GM18517 (cell line): ENCODE data around the gene RFTN2.
"Not testable (repeated sequence)": the region's sequence is repeated elsewhere in the genome, so short reads cannot be mapped to it uniquely, and the experiment has no call there.

Experiments used
- ATAC-seq: cut with Tn5 transposase; IDR thresholded peaks from one replicate; pipeline ENCODE4 v1.9.1; 2021; ENCODE audit warnings: mild to moderate bottlenecking, moderate library complexity; ENCODE audit not compliant: unreplicated experiment

RFTN2 gene, protein sequence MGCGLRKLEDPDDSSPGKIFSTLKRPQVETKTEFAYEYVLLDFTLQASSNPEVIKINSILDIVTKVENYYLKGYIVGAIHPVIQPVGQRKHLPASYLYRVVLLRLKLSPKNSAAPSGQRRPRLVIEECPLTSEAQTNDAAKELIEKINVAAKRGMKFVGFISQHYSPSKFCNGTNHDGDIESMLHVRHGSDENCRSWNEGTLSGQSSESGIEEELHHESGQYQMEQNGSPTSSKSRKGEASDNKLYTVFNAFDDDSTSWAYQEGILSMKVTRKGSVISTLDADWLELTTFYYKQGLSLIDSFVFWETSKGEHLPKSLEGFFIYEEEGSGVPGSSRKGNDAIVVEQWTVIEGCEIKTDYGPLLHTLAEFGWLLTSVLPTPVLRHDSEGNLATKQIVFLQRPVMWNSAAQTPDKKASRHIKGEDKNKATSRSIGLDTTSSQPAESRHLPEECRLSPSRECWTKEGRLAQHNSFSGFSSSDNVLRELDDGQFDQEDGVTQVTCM

DNA sequence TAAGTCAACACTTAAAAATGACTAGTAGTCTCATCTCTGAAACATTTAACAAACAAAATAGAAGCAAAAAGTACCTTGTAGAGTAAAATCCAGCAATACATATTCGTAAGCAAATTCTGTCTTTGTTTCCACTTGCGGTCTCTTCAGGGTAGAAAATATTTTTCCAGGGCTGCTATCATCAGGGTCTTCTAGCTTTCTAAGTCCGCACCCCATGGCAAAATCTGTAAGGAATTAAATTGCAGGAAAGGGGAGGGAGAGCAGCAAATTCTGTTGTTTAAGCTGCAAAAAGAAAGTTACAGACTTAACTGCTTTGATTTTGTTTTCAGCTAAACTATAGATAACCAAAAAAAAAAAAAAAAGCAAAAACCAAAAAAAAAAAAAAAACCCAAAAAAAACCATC lies at the start of gene RFTN2:
Gene RFTN2, minus strand, starts transcription at position 342 of the 400 bp plus-strand sequence. Its CDS starts 129 bp downstream, at position 213.
- no peak for ATAC-seq

DNA sequence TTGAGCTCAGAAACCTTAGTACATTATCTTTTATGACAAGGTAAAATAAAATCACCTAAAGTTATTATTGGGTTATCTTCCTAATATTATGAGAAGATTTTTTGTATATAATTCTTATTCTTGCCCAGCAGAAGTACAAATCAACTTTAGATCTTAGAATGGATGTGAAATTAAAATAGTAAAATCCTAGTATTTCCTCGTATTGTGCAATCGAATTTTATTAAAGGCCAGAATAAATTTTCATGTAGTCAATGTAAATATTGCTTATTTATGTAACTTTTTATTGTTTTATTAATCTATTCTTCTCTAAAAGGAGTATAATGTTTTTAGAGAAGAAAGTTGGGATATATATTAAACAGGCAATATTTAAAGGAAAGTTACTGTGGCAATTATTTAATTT lies 42.5 kb upstream of the RFTN2 start:
- no peak for ATAC-seq

DNA sequence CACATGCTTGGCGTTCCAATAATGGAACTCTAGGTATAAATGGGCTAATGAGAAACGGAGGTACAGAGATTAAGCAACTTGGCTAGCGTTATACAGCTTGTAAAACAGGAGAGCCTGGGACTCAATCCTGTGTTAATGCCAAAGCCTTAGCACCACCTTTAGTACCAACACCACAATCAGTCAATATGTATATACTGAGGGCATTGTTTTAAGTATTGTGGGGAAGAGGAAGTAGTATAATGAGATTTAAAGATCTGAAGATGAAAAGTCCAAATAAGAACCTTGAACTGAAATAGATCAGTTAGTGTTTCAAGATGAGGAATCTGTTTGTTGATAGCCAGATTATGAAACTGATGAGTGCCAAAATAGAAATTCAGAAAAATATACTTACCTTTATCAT lies 37.9 kb upstream of the RFTN2 start:
- no peak for ATAC-seq

DNA sequence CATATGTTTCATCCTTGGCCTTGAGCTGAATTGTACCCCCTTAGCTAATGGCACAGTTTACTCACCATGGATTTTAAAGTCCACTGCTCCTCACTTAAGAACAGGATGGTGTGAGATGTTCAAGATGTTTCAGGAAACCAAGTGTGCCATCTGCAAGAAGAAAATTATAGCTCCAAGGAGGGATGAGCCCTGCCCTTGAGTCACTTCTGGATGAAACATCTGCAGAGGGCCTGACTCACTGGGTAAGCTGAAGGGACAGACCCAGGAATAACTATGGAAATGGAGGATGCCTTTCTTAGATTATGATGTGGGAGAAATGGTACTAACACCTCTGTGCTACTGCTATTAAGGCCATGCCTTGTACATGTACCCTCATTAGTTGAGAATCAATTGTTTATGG lies 36.2 kb upstream of the RFTN2 start:
- no peak for ATAC-seq

DNA sequence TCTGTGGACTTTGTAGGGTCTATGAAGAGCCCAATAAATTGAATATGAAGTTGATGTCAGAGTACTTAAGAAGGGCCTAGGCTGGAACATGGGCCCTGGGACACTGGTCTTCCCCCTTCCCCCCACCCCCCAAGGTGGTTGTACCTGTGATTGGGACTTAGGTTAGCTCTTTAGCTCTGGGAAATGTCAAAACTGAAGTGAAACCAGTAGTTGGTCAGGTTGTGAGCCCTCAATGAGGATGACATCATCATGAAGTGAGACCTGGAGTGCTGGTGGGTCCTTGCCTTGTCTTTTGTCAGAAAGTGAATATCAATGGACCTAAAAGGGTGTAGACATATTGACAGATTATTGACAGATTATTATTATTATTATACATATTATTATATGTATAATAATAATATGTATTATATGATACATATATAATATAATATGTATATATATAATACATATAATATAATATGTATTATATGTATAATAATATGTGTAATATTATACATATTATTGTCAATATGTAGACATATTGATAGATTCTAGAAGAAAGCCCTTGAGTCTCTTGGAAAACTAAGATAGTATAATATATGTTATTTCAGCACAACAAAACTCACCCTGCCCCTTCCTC lies 35.1 kb upstream of the RFTN2 start:
- peak; percentile 70 for ATAC-seq

DNA sequence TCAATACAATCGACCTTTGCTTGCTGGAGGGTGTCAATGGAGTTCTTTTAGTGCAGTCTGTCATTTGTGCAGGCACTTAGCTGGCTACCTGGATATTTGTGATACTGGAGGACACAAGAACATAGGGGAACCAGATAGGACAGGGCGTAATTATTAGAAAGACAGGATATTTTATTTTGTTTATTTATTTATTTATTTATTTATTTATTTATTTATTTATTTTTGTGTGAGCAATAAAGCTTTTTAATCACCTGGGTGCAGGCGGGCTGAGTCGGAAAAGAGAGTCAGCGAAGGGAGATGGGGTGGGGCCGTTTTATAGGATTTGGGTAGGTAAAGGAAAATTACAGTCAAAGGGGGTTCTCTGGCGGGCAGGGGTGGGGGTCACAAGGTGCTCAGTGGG lies 33.8 kb upstream of the RFTN2 start:
- not testable (repeated sequence) for ATAC-seq

DNA sequence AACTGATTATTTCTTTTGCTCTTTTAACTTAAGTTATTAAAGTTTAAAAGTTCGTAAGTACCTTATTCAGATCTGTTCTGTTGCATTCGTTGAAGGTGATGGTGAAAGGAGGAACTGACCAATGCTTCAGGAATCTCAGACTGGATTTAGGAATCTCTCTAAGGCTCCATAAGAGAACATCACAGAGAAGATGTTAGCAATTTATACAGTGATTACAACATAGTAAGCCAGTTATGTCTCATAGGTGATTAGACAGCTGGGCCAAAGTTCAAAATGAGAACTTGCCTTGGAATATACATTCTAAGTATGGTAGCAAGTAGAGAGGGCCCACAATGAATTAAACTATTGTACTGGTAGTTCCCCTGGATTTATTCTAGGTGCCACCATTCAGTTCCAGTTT lies 32.9 kb upstream of the RFTN2 start:
- no peak for ATAC-seq

DNA sequence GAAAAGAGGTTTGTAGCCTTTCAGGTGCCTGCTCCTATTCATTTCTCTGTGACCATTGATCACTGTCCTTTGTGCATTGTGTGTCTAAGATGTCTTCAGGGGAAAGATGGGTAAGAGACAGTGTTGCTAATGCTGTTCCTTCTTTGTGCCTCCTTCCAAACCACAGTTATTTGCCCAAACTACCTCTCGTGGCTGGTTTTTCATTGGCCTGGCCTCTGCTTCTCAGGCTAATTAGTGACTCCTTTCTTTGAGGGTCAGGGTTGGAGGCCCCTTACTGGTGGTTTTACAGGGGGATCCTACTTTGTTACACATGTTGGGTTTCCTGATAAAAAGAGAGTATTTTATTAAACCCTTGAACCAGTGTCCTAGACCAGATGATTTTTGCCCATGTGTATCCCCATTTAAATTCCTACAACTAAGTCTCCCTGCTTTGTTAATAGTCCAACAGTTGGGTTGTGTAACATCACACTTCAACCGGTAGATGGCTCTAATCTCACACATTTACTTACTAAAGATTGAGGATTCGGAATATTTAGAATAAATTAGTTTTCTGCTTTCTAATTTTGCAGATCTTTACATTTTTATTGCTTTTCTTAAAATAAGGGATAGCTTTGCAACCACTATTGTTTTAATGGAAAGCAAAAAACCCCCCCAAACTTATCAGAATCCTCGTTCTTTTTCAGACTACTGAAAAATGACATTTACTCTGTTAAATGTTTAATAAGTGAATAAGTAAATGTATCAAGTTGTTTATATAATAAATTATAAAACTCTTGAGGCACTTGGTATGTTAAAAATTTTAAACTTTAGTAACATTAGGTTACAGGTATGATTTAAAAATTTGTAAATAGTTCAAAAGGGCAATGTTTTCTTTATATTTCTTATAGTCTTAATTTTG lies 32.2 kb upstream of the RFTN2 start:
- no peak for ATAC-seq

DNA sequence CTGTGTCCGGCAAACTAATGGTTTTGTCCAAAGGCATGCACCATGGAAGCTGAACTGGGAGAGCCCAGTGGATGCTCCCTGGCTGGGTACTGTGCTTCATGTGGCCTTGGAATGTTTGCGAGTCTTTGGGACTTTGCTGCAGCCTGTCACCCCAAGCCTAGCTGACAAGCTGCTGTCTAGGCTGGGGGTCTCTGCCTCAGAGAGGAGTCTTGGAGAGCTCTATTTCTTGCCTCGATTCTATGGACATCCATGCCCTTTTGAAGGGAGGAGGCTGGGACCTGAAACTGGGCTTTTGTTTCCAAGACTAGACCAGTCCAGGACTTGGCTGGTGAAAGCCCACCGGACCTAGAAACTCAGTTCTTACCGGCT lies 31.4 kb upstream of the RFTN2 start:
- no peak for ATAC-seq

DNA sequence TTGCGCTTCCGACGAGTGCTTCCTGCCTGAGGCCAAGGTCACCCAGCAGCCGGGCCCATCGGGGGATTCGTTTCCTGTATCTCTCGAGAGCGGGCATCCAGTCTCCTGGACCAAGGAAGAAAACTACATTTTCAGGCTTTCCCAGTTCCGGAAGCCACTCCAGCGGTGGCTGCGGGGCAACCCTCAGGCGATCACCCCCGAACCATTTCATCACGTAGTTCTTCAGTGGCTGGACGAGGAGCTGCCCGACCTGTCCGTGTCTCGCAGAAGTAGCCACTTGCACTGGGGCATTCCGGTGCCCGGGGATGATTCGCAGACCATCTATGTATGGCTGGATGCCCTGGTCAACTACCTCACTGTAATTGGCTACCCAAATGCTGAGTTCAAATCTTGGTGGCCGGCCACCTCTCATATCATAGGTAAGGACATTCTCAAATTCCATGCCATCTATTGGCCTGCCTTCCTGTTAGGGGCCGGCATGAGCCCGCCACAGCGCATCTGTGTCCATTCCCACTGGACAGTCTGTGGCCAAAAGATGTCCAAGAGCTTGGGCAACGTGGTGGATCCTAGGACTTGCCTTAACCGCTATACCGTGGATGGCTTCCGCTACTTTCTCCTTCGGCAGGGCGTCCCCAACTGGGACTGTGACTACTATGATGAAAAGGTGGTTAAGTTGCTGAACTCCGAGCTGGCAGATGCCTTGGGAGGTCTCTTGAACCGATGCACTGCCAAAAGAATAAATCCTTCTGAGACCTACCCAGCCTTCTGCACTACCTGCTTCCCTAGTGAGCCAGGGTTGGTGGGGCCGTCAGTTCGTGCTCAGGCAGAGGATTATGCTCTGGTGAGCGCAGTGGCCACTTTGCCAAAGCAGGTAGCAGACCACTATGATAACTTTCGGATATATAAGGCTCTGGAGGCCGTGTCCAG lies 30.8 kb upstream of the RFTN2 start:
- no peak for ATAC-seq

DNA sequence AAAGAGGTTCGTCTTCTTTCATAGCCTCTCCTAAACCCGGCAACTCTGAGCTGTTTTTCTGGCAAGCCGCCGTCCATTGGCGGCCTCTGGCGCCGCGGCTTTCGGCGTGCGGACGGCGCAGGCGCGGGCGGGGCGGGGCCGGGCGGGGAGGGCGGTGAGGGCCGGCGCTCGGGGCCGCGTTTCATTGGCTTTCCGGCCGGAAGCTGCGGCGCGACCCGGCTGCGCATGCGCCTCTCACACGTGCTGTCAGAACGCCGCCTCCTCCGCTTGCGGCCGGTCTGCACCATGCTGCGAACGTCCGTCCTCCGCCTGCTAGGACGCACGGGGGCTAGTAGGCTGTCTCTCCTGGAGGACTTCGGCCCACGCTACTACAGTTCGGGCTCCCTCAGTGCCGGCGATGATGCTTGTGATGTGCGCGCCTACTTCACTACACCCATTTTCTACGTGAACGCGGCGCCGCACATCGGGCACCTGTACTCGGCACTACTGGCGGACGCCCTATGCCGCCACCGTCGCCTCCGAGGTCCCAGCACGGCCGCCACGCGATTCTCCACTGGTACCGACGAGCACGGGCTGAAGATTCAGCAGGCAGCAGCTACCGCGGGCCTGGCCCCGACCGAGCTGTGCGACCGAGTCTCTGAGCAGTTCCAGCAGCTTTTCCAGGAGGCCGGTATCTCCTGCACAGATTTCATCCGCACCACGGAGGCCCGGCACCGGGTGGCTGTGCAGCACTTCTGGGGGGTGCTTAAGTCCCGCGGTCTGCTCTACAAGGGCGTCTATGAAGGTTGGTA lies 29.9 kb upstream of the RFTN2 start, which contains the start of gene MARS2:
Gene MARS2, plus strand, starts transcription at position 249 of the 791 bp plus-strand sequence. Its CDS starts 37 bp downstream, at position 286.
- ATAC-seq, result peak; percentile 79

DNA sequence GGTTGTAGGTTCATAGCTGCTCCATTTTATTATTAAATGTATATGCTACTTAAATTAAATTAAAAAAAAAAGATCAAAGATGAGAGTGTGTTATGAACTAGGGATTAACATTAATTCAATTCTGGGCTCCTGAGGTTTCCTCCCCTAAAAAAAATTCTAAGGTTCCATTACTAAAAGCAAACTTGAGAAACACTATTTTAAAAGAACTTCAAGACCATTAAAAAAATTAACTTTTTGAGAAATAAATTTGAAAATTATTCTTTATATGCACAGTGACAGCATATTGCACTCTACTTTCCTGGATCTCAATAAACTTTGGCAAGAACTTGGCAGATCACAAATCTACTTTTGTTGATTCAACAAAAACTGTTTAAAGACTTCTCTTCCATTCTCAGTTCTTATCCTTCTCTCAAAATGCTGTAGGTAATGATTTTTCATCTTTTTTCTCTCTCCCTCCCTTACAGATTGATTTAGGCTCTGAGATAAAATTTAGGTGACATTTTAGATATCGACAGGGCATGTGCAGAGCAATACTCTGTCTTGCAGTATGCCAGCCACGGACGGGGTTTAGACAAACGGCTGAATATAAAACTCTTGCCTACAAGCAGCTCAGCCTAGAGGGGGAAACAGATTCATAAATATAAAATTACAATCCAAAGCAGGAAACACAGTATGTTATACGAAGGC lies 29.2 kb upstream of the RFTN2 start:
- ATAC-seq, result peak; percentile 36

DNA sequence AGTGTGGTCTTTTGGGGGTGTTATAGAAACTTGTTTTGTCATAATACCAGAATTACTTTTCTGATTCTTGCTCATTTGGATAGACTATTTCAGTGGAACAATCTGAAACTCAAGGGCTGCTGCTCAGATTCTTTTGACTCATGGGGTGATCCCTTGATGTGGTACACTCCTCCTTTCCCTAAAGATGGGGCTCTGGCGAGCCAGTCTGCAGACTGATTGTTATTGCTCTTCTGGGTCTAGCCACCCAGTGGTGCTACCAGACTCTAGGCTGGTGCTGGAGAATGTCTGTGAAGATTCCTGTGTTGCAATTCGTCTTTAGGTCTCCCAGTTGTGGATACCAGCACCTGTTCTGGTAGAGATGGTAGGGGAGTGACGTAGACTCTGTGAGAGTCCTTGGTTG lies 25.6 kb upstream of the RFTN2 start:
- no peak for ATAC-seq

DNA sequence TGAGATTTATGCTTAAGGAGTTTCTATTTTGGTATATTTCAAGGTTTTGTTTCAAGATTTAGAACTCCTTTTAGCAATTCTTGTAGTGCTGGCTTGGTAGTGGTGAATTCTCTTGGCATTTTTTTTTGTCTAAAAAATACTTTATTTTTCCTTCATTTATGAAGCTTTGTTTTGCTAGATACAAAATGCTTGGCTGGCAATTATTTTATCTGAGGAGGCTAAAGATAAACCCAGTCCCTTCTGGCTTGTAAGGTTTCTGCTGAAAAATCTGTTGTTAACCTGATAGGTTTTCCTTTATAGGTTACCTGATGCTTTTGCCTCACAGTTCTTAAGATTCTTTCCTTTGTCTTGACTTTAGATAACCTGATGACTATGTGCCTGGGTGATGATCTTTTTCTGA lies 24.3 kb upstream of the RFTN2 start:
- not testable (repeated sequence) for ATAC-seq

DNA sequence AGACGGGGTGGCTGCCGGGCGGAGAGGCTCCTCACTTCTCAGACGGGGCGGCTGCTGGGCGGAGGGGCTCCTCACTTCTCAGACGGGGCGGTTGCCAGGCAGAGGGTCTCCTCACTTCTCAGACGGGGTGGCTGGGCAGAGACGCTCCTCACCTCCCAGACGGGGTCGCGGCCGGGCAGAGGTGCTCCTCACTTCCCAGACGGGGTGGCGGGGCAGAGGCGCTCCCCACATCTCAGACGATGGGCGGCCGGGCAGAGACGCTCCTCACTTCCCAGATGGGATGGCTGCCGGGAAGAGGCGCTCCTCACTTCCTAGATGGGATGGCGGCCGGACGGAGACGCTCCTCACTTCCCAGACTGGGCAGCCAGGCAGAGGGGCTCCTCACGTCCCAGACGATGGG lies 21.2 kb upstream of the RFTN2 start:
- not testable (repeated sequence) for ATAC-seq

DNA sequence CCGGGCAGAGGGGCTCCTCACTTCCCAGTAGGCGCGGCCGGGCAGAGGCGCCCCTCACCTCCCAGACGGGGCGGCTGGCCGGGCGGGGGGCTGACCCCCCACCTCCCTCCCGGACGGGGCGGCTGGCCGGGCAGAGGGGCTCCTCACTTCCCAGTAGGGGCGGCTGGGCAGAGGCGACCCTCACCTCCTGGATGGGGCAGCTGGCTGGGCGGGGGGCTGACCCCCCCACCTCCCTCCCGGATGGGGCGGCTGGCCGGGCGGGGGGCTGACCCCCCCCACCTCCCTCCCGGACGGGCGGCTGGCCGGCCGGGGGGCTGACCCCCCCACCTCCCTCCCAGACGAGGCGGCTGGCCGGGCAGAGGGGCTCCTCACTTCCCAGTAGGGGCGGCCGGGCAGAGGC lies 20.6 kb upstream of the RFTN2 start:
- not testable (repeated sequence) for ATAC-seq

DNA sequence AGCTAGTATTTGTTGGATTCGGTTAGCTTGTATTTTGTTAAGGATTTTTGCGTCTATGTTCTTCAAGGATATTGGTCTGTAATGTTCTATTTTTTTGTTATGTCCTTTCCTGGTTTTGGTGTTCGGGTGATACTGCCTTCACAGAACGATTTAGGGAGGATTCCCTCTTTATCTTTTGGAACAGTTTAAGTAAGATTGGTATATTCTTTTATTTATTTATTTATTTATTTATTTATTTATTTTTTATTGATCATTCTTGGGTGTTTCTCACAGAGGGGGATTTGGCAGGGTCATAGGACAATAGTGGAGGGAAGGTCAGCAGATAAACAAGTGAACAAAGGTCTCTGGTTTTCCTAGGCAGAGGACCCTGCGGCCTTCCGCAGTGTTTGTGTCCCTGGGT lies 19.8 kb upstream of the RFTN2 start:
- ATAC-seq, result not testable (repeated sequence)

DNA sequence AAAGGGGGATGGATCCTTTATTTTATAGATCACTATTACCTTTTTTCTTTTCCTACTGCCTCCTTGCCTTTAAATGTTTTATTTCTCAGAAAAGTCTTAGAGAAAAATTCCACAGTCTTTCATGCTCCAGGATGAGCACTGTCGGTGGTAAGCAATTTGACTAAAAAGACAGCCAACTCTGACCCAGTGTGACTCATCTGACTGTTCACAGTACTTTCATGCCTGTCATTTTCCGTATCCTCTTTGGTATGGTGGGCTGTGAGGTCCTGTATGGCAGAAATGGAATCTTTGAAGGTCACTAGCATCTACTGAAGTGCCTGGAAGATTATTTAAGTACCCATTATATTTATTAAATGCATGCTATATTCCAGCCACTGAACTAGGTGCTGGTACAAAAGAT lies 2.1 kb upstream of the RFTN2 start:
- no peak for ATAC-seq

DNA sequence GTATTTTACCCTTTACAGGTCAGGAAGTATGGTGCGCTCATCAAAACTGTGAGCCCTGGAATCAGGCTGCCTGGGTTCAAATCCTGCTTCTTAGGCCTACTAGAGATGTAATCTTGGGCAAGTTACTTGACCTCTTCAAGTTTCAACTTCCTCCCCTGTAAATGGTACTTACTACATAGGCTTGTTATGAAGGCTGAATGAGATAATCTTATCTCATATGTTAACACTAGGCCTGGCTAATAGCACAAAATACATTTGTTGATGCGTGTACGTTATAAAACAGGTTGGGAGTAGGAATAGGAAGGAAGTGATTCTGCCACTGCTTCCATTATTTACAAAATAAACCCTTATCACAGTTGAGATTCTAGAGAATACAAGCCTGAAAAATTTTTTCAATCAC lies 1.7 kb upstream of the RFTN2 start:
- no peak for ATAC-seq
